HuH-7 (cell line): ENCODE measurements around the gene ZNF407.
A peak's percentile ranks its signal among the peaks of the same experiment; 100 is the strongest.
"Not testable (repeated sequence)": the region's sequence is repeated elsewhere in the genome, so short reads cannot be mapped to it uniquely, and the experiment has no call there.

ENCODE experiments used
- DNase-seq: peaks from one replicate; pipeline ENCODE4 v3.0.0; 2011; ENCODE audit warnings: low spot score

The ZNF407 gene

GRCh38 chr18:74971358-74971757 lies 373.7 kb downstream of the ZNF407 start:
- not testable (repeated sequence) for DNase-seq

- DNase-seq = not testable (repeated sequence)
These were observed 374.1 kb downstream of the ZNF407 start for GRCh38 chr18:74971776-74972175.

- no peak for DNase-seq
These were observed 374.7 kb downstream of the ZNF407 start for GRCh38 chr18:74972354-74972753.

GRCh38 chr18:74975001-74975400 lies 377.3 kb downstream of the ZNF407 start:
- no peak for DNase-seq

- no peak for DNase-seq
These were observed 378.8 kb downstream of the ZNF407 start for GRCh38 chr18:74976331-74976909.

- DNase-seq = no peak
These were observed 379.4 kb downstream of the ZNF407 start for GRCh38 chr18:74977041-74977440.

- DNase-seq = no peak
These were observed 383.0 kb downstream of the ZNF407 start for GRCh38 chr18:74980669-74981068.

GRCh38 chr18:74981476-74981875 lies 383.8 kb downstream of the ZNF407 start:
- DNase-seq = no peak

- DNase-seq = no peak
These were observed 385.4 kb downstream of the ZNF407 start for GRCh38 chr18:74982946-74983635.

- DNase-seq = no peak
These were observed 391.5 kb downstream of the ZNF407 start for GRCh38 chr18:74989134-74989533.

- DNase-seq = no peak
These were observed 393.0 kb downstream of the ZNF407 start for GRCh38 chr18:74990563-74991081.

- no peak for DNase-seq
These were observed 397.1 kb downstream of the ZNF407 start for GRCh38 chr18:74994502-74995418.

- no peak for DNase-seq
These were observed 397.7 kb downstream of the ZNF407 start for GRCh38 chr18:74995419-74995736.

GRCh38 chr18:74996055-74996454 lies 398.4 kb downstream of the ZNF407 start:
- DNase-seq = no peak

- DNase-seq = no peak
These were observed 399.3 kb downstream of the ZNF407 start for GRCh38 chr18:74996996-74997395.

- DNase-seq = no peak
These were observed 403.2 kb downstream of the ZNF407 start for GRCh38 chr18:75000920-75001319.

GRCh38 chr18:75003039-75003438 lies 405.4 kb downstream of the ZNF407 start:
- no peak for DNase-seq

GRCh38 chr18:75003764-75004690 lies 406.4 kb downstream of the ZNF407 start:
- peak; percentile 49 for DNase-seq

- no peak for DNase-seq
These were observed 408.0 kb downstream of the ZNF407 start for GRCh38 chr18:75005626-75006025.

GRCh38 chr18:75008186-75008585 lies 410.5 kb downstream of the ZNF407 start:
- DNase-seq = no peak

- no peak for DNase-seq
These were observed 411.6 kb downstream of the ZNF407 start for GRCh38 chr18:75009296-75009695.

GRCh38 chr18:75009878-75010277 lies 412.2 kb downstream of the ZNF407 start:
- DNase-seq = no peak
